K562 (cell line): ENCODE data around the gene AFF3. TPM values are rescaled to one million over a fixed set of nuclear protein-coding genes. Genes with fewer than 3 reads are reported as not detected.

Experiments
- CREB3 ChIP-seq: fragments of 450-650 bp; conservative IDR thresholded peaks from 2 replicates; pipeline ENCODE4 v1.6.1; 2016; ENCODE audit warnings: missing genetic modification characterization, low read depth, mild to moderate bottlenecking, missing compliant biosample characterization, moderate library complexity
- DPF2 ChIP-seq: fragments of 450-650 bp; IDR thresholded peaks from 2 replicates; pipeline ENCODE4 v1.6.1; 2016
- GATA2 ChIP-seq: sonication (generic); formaldehyde crosslinking; IDR thresholded peaks from 2 replicates; pipeline ENCODE4 v1.4.0; 2020; ENCODE audit warnings: mild to moderate bottlenecking, missing genetic modification reagents
- HDAC8 ChIP-seq: fragments of 450-650 bp; IDR thresholded peaks from 2 replicates; pipeline ENCODE4 v1.6.1; 2016; ENCODE audit warnings: mild to moderate bottlenecking, missing genetic modification characterization, moderate library complexity, missing compliant biosample characterization
- HMBOX1 ChIP-seq: sonication (generic); IDR thresholded peaks from 2 replicates; pipeline ENCODE4 v1.6.1; 2016
- HOXB6 ChIP-seq: fragments of 250-450 bp; sonication (Bioruptor Pico); IDR thresholded peaks from 2 replicates; pipeline ENCODE4 v1.5.1; 2022; ENCODE audit warnings: mild to moderate bottlenecking, borderline replicate concordance
- IRF9 ChIP-seq: fragments of 450-650 bp; IDR thresholded peaks from 2 replicates; pipeline ENCODE4 v1.6.1; 2016; ENCODE audit warnings: missing biosample characterization, missing genetic modification characterization
- KDM4B ChIP-seq, 2 experiments: fragments of 450-650 bp in 1 of 2; sonication (generic) in 1 of 2; IDR thresholded peaks; 2 replicates each; pipeline ENCODE4 v1.6.1; 2016 to 2017; ENCODE audit warnings: borderline replicate concordance in 2 of 2, antibody characterized with exemption in 1 of 2, low read depth in 1 of 2, mild to moderate bottlenecking in 1 of 2
- MBD1 ChIP-seq: fragments of 250-450 bp; sonication (Bioruptor Pico); IDR thresholded peaks from 2 replicates; pipeline ENCODE4 v1.8.0; 2022; ENCODE audit warnings: inconsistent platforms
- MTA1 ChIP-seq: fragments of 450-650 bp; IDR thresholded peaks from 2 replicates; pipeline ENCODE4 v1.6.1; 2017; ENCODE audit warnings: borderline replicate concordance
- NBN ChIP-seq: fragments of 450-650 bp; IDR thresholded peaks from 2 replicates; pipeline ENCODE4 v1.6.1; 2016; ENCODE audit warnings: low read depth, mild to moderate bottlenecking
- NCOA2 ChIP-seq, 2 experiments: fragments of 450-650 bp; IDR thresholded peaks; 2 replicates each; pipeline ENCODE4 v1.6.1; 2018; ENCODE audit warnings: mild to moderate bottlenecking in 2 of 2, moderate library complexity in 1 of 2; ENCODE audit not compliant: partially characterized antibody in 2 of 2
- NEUROD1 ChIP-seq: fragments of 150-350 bp; IDR thresholded peaks from 2 replicates; pipeline ENCODE4 v1.6.1; 2014; ENCODE audit warnings: borderline replicate concordance, low read length, low read depth; ENCODE audit not compliant: partially characterized antibody
- TCFL5 ChIP-seq: fragments of 250-450 bp; sonication (Bioruptor Pico); conservative IDR thresholded peaks from 2 replicates; pipeline ENCODE4 v1.6.1; 2021; ENCODE audit warnings: mild to moderate bottlenecking, moderate library complexity, matching md5 sums
- TFAM ChIP-seq: fragments of 250-450 bp; sonication (Bioruptor Pico); conservative IDR thresholded peaks from 2 replicates; pipeline ENCODE4 v1.5.0; 2021; ENCODE audit warnings: mild to moderate bottlenecking, moderate library complexity
- ZNF395 ChIP-seq: fragments of 200-800 bp; sonication (Bioruptor generic); IDR thresholded peaks from 2 replicates; pipeline ENCODE4 v1.6.1; 2017; ENCODE audit warnings: missing genetic modification characterization, missing compliant biosample characterization
- ZNF449 ChIP-seq: fragments of 250-450 bp; sonication (Bioruptor Pico); IDR thresholded peaks from 2 replicates; pipeline ENCODE4 v1.8.0; 2022; ENCODE audit warnings: moderate library complexity, mild to moderate bottlenecking, inconsistent platforms
- ZNF830 ChIP-seq: fragments of 250-450 bp; sonication (Bioruptor Pico); IDR thresholded peaks from 2 replicates; pipeline ENCODE4 v1.5.0; 2021; ENCODE audit warnings: mild to moderate bottlenecking
- polyA plus RNA-seq, 8 experiments: library from polyadenylated mRNA; depleted of rRNA in 4 of 8; stranded (reverse) in 5 of 8; unstranded in 3 of 8; fragments of >200 nt; fragmentation: Nextera tagmentation in 2 of 8; fragmentation: Illumina TruSeq in 1 of 8; extraction: Ambion mirVana in 2 of 8; extraction: Trizol in 1 of 8; gene quantifications; 2 replicates each; pipeline versions ENCODE4 v1.2.1 to v1.2.3, GENCODE V29; 2011 to 2014; ENCODE audit warnings: inconsistent platforms in 1 of 8, missing spikeins in 1 of 8
- total RNA-seq, 7 experiments: library from RNA; depleted of rRNA in 6 of 7; stranded (reverse); fragments of >200 nt in 6 of 7; fragmentation: Illumina TruSeq in 2 of 7; extraction: Trizol in 2 of 7; gene quantifications; 2 replicates each; pipeline versions ENCODE4 v1.2.1 to v1.2.3, GENCODE V29; 2011 to 2021; ENCODE audit warnings: low replicate concordance in 1 of 7

The AFF3 gene
- total and polyA plus RNA-seq, 9 of the 15 experiments (the other 6 are each of a cell fraction or from before 2014, with no cell fraction given): 0.02 to 0.11 TPM; not detected in 7

GRCh38 chr2:99609851-99610381, 532.5 kb downstream of the AFF3 start (continued):
- TF ChIP-seq IRF9 (tag) (0 out of 2 replicates have a peak, but pooled peaks have one; percentile 18), CREB3 (tag) (peak; percentile 77), TCFL5 (CRISPR knock-in tag) (no peak), NEUROD1 (no peak), NCOA2 (IDR thresholded peaks at IDR 0.05; ENCODE audit: partially characterized antibody in 2 of 2) (no peak), GATA2 (CRISPR knock-in tag) (peak; percentile 85), HMBOX1 (peak; percentile 70), KDM4B (IDR thresholded peaks at IDR 0.05; ENCODE audit: borderline replicate concordance in 2 of 2, low read depth in 1 of 2) (no peak), ZNF830 (CRISPR knock-in tag) (no peak), MBD1 (CRISPR knock-in tag) (no peak), NBN (peak; percentile 70; the same call in 1 of the 2 replicates), HOXB6 (no peak), HDAC8 (no peak; the same call in 1 of the 2 replicates), DPF2 (peak; percentile 93), TFAM (CRISPR knock-in tag) (no peak), MTA1 (0 out of 2 replicates have a peak, but pooled peaks have one; percentile 21), ZNF395 (peak; percentile 94), ZNF449 (CRISPR knock-in tag) (peak; percentile 50; the same call in 1 of the 2 replicates)
- TF ChIP-seq, all 486 proteins: peak for 107
